Stomach (tissue), 9 donors: ENCODE results near the gene SAPCD2. TPM values are rescaled to one million over a fixed set of nuclear protein-coding genes. Genes with fewer than 3 reads are reported as not detected.

Experiments
- DNase-seq, 2 donors: peaks; one replicate each; pipeline versions ENCODE4 v3.0.0 to v3.0.0-alpha.2; 2013 to 2019
- H3K27ac ChIP-seq, 5 donors: fragments of 200-600 bp in 4 of 5; sonication (generic) in 4 of 5; one replicate each; pipeline ENCODE4 v1.5.1; 2013 to 2019; ENCODE audit warnings: mild to moderate bottlenecking in 1 of 5, moderate library complexity in 1 of 5
- H3K27me3 ChIP-seq, 3 donors: fragments of 200-600 bp; sonication (generic); one replicate each; pipeline ENCODE4 v1.5.1; 2017 to 2019; ENCODE audit warnings: mixed run types in 1 of 3
- H3K36me3 ChIP-seq, 4 donors: fragments of 200-600 bp; sonication (generic); 1 replicate in 3 of 4; 2 replicates in 1 of 4; pipeline ENCODE4 v1.5.1; 2016 to 2019
- H3K4me1 ChIP-seq, 4 donors: fragments of 200-600 bp; sonication (generic); one replicate each; pipeline ENCODE4 v1.5.1; 2016 to 2019
- H3K4me3 ChIP-seq, 4 donors: fragments of 200-600 bp; sonication (generic) in 3 of 4; one replicate each; pipeline ENCODE4 v1.5.1; 2016 to 2019; ENCODE audit warnings: mild to moderate bottlenecking in 1 of 4
- H3K9me3 ChIP-seq, 4 donors: fragments of 200-600 bp; sonication (generic); one replicate each; pipeline ENCODE4 v1.5.1; 2016 to 2019
- EP300 ChIP-seq: sonication (generic); formaldehyde crosslinking; IDR thresholded peaks from one replicate; pipeline ENCODE4 v1.6.1; 2017; ENCODE audit warnings: antibody characterized with exemption
- POLR2A ChIP-seq, 4 donors: fragments of 450-650 bp; IDR thresholded peaks; one replicate each; pipeline ENCODE4 v1.6.1; 2016; ENCODE audit warnings: antibody characterized with exemption in 4 of 4, control low read depth in 2 of 4, mild to moderate bottlenecking in 1 of 4, moderate library complexity in 1 of 4
- POLR2AphosphoS5 ChIP-seq, 3 donors: sonication (generic); formaldehyde crosslinking; IDR thresholded peaks; one replicate each; pipeline ENCODE4 v1.6.1; 2016; ENCODE audit warnings: antibody characterized with exemption in 3 of 3
- WGBS, 5 donors: extraction: QIAGEN DNeasy Blood & Tissue Kit in 3 of 5; methylation state at CpG; one replicate each; pipeline versions ENCODE4 v1.1.5 to v1.1.7; 2013 to 2018; 5-methylcytosine and 5-hydroxymethylcytosine counted together
- intact Hi-C: fragments of 100-400 bp; cut with DNase I; formaldehyde crosslinking; loops from one replicate; pipeline ENCODE4 v1.15.1; 2023; ENCODE audit warnings: low total_unique reads
- polyA plus RNA-seq, 3 donors: library from polyadenylated mRNA; stranded (reverse); fragments of 200-250 nt; gene quantifications; one replicate each; pipeline ENCODE4 v1.2.3, GENCODE V29; 2013
- total RNA-seq, 5 donors: library from RNA; depleted of rRNA; stranded (reverse); fragments of >200 nt; gene quantifications; one replicate each; pipeline versions ENCODE4 v1.1.0 to v1.2.3, GENCODE V29; 2014 to 2016
- TF ChIP-seq, protein P1 (sequence below), 7 experiments: fragments of 450-650 bp in 4 of 7; fragments of 200-600 bp in 3 of 7; sonication (generic) in 3 of 7; IDR thresholded peaks; one replicate each; pipeline ENCODE4 v1.5.1; 2016 to 2019; ENCODE audit warnings: antibody characterized with exemption in 7 of 7, control low read depth in 2 of 7, mild to moderate bottlenecking in 1 of 7
- donor health status: healthy with polysubstance abuse.
- donor health status: Bipolar disorder and iron deficiency.
- donor health status: healthy.

SAPCD2 gene
- total and polyA plus RNA-seq, 8 donors, result 1.7 to 84.9 (median 3.8) TPM; not detected in 1

DNA sequence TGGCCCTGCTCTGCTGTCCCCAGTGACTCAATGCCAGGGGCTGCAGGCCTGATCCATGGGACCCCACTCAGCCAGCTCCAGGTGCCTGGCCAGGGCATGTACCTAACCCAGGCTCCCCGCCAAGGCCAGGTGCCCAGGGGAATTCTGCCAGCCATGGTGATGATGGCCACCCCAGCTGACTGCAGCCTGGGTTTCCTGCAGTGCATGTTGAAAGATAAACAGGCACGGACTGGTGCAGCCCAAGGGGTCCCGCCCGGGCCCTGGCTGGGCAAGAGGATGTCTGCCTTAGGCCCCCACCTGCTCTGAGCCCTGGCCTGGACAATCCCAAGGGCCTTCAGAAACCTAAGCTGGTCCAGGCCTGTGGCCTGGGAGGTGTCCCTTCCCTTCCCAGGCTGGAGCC is 43.5 kb downstream of the SAPCD2 start:
- H3K27ac ChIP-seq, result peak overlapping the region; percentile 59 to 74 (median 64)
- peak in 1 of 2 donors; percentile 87 for DNase-seq
- TF ChIP-seq POLR2AphosphoS5 (IDR thresholded peaks at IDR 0.05) (no peak), POLR2A (IDR thresholded peaks at IDR 0.05) (no peak), EP300 (no peak)
- TF ChIP-seq, protein P1, sequence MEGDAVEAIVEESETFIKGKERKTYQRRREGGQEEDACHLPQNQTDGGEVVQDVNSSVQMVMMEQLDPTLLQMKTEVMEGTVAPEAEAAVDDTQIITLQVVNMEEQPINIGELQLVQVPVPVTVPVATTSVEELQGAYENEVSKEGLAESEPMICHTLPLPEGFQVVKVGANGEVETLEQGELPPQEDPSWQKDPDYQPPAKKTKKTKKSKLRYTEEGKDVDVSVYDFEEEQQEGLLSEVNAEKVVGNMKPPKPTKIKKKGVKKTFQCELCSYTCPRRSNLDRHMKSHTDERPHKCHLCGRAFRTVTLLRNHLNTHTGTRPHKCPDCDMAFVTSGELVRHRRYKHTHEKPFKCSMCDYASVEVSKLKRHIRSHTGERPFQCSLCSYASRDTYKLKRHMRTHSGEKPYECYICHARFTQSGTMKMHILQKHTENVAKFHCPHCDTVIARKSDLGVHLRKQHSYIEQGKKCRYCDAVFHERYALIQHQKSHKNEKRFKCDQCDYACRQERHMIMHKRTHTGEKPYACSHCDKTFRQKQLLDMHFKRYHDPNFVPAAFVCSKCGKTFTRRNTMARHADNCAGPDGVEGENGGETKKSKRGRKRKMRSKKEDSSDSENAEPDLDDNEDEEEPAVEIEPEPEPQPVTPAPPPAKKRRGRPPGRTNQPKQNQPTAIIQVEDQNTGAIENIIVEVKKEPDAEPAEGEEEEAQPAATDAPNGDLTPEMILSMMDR (IDR thresholded peaks at IDR 0.05), result no peak
- intact Hi-C loops, result loop anchor here (10.0 kb wide), 1 partner anchor 72 kb away; the partner anchor contains the start of gene LCN12
- H3K4me1 ChIP-seq, result peaks cover 40 to 90% (median 67%) of the 10 kb centered on the region in 4 donors
- H3K4me3 ChIP-seq, result peak overlapping the region; percentile 48 to 68 (median 52)
- H3K9me3 ChIP-seq, result no peaks in the 10 kb centered on the region
- H3K36me3 ChIP-seq, result no peaks in the 10 kb centered on the region
- WGBS, 5 donors, result 22 to 46% (median 29%) methylated on average over 1 to 4 of the region's 4 CpGs
- H3K27me3 ChIP-seq, result no peaks in the 10 kb centered on the region

DNA sequence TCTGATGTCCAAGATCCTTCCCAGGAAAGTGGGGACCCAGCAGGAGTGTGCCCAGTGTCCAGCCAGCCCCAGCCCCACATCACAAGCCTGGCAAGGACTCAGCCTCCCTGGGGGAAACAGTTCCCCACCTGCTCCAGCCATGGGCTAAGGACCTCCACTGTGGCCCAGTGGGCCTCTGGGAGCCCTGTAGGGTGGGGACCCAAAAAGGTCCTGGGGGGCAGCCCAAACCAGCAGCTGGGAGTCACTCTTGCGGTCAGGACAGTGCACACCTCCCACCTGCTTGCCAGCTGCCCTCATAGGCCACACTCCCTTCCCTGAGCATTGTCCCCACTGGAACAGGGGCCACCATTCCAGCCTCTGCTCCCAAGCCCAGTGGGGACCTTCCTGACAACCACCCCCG is 44.0 kb downstream of the SAPCD2 start:
- no peaks in the 10 kb centered on the region for H3K9me3 ChIP-seq
- peak overlapping the region; percentile 59 to 74 (median 64) for H3K27ac ChIP-seq
- H3K4me1 ChIP-seq, result peaks cover 40 to 85% (median 63%) of the 10 kb centered on the region in 4 donors
- 63 to 83% (median 81%) methylated on average over 2 of the region's 2 CpGs for WGBS, 5 donors
- peaks cover 0 to 1% (median 0%) of the 10 kb centered on the region in 4 donors for H3K36me3 ChIP-seq
- peak overlapping the region in 3 of 4 donors; percentile 52 to 68 (median 53) for H3K4me3 ChIP-seq
- intact Hi-C loops, result loop anchor here (10.0 kb wide), 1 partner anchor 72 kb away; the partner anchor contains the start of gene LCN12
- H3K27me3 ChIP-seq, result no peaks in the 10 kb centered on the region
- DNase-seq, result no peak
- TF ChIP-seq, protein P1 (IDR thresholded peaks at IDR 0.05), result no peak
- TF ChIP-seq POLR2AphosphoS5 (IDR thresholded peaks at IDR 0.05) (no peak), EP300 (no peak), POLR2A (IDR thresholded peaks at IDR 0.05) (no peak)

DNA sequence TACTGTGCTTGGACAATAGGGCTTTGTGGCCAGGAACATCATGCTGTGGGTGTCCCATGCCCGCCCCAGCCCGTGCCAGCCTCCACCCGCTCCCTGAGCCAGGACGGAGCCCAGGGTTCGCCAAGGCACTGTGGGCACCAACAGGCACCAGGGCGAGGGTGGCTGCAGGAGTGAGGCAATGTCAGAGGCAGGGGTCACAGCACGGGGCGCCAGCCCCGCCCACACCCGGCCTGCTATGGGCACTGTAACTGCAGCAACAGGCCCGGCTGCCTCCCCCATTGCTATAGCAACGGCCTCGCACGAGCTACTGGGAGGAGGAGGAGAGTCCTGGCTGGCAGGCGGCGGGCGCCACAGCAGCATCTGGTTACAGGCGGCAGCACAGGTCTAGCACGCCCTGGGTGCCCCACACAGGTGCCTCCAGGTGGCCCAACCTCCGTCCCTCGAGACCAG is 44.8 kb downstream of the SAPCD2 start:
- intact Hi-C loops, result loop anchor here (10.0 kb wide), 1 partner anchor 71 kb away; the partner anchor contains the start of gene LCN12
- 29 to 52% (median 35%) methylated on average over 10 to 21 of the region's 21 CpGs; no CpG with 5 or more reads in 1 of the 5 donors for WGBS, 5 donors
- H3K36me3 ChIP-seq, result peaks cover 3 to 10% (median 6%) of the 10 kb centered on the region in 4 donors
- H3K4me3 ChIP-seq, result peak overlapping the region in 1 of 4 donors; percentile 16
- H3K27me3 ChIP-seq, result no peaks in the 10 kb centered on the region
- H3K9me3 ChIP-seq, result no peaks in the 10 kb centered on the region
- H3K27ac ChIP-seq, result peak overlapping the region; percentile 56 to 74 (median 60)
- peak; percentile 88 to 91 for DNase-seq
- TF ChIP-seq POLR2A (IDR thresholded peaks at IDR 0.05) (no peak), POLR2AphosphoS5 (IDR thresholded peaks at IDR 0.05) (no peak)
- TF ChIP-seq, protein P1 (IDR thresholded peaks at IDR 0.05), result peak in 1 of 7 experiments; percentile 4
- peaks cover 40 to 77% (median 58%) of the 10 kb centered on the region in 4 donors for H3K4me1 ChIP-seq

DNA sequence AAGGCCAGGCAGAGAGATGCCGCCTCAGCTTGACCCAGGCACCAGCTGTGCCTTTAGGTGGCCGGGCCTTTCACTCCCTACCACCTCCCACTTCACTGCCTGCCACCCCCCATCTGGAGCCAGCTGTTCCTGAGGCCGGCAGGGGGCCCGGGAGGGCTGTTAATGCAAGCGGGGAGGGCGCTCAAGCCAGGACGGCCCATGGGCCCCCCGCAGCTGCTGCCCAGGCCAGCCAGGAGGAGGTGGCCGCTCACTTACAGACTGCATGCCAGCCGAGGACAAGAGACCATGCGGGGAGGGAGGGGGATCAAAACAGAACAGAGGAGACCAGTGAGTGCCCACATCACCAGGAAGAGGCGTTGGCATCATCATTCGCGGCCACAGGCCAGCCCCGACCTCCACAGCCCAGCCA is 46.8 kb downstream of the SAPCD2 start:
- Histone ChIP-seq H3K27ac (peak overlapping the region in 2 of 5 donors; percentile 14 to 42), H3K9me3 (no peaks in the 10 kb centered on the region), H3K4me1 (peaks cover 27 to 59% (median 43%) of the 10 kb centered on the region in 4 donors), H3K27me3 (no peaks in the 10 kb centered on the region), H3K36me3 (peaks cover 10 to 29% (median 19%) of the 10 kb centered on the region in 4 donors), H3K4me3 (no peak overlapping the region)
- TF ChIP-seq POLR2A (IDR thresholded peaks at IDR 0.05) (no peak), POLR2AphosphoS5 (IDR thresholded peaks at IDR 0.05) (no peak), EP300 (no peak)
- TF ChIP-seq, protein P1 (IDR thresholded peaks at IDR 0.05), result no peak
- no peak for DNase-seq
- intact Hi-C loops, result loop anchor here (10.0 kb wide), 1 partner anchor 69 kb away; the partner anchor contains the start of gene LCN12
- whole genome bisulfite sequencing, 5 donors, result 85 to 89% (median 86%) methylated on average over 10 to 15 of the region's 15 CpGs
